Renal cortical epithelial cell (primary cell): Measurements from ENCODE around the gene POLN. TPM values are rescaled to one million over a fixed set of nuclear protein-coding genes. Genes with fewer than 3 reads are reported as not detected.
"Not testable (repeated sequence)": the region's sequence is repeated elsewhere in the genome, so short reads cannot be mapped to it uniquely, and the experiment has no call there.

ENCODE experiments used
- DNase-seq: peaks from one replicate; pipeline ENCODE4 v3.0.0-alpha.2; 2011; ENCODE audit warnings: low read depth
- total RNA-seq: library from RNA; depleted of rRNA; stranded (reverse); fragments of >200 nt; gene quantifications from 2 replicates; pipeline ENCODE4 v1.2.3, GENCODE V29; 2014

The POLN gene
- total RNA-seq, 1 donor from 2014 or later: 5.5 TPM

DNA sequence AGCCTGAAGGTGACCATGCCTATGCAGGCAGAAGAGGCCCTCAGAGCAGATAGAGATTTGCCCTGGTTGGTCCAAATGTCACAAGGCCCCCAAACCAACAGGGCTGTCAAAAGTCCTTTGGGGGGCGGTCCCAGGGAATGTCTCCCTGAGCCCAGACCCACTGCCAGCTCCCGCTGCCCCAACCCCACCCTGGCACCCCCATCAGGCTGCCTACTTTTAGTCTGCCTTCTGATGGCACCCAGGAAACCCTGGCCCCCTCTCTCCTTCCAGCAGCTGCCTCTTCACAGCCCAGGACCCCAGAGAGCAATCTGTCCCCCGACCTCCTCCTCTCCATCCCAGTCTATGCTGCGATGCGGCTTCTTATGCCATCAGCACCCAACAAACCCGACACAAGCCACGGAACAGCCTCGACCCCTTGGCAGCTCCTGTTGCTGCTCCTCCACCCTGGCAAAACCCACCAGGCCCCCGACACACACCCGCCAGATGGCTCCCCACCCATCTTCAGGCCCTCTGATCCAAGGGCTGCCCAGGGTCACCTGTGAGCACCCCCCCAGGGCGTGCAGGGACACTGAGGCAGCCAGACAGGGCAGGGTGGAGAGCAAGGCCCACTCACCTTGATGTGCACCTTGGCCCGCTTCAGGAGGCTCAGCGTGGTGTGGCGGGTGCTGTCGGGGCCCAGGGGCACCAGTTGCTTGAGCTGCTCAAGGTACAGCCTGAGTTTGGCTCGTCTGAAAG lies 10.0 kb upstream of the POLN start:
- no peak for DNase-seq

DNA sequence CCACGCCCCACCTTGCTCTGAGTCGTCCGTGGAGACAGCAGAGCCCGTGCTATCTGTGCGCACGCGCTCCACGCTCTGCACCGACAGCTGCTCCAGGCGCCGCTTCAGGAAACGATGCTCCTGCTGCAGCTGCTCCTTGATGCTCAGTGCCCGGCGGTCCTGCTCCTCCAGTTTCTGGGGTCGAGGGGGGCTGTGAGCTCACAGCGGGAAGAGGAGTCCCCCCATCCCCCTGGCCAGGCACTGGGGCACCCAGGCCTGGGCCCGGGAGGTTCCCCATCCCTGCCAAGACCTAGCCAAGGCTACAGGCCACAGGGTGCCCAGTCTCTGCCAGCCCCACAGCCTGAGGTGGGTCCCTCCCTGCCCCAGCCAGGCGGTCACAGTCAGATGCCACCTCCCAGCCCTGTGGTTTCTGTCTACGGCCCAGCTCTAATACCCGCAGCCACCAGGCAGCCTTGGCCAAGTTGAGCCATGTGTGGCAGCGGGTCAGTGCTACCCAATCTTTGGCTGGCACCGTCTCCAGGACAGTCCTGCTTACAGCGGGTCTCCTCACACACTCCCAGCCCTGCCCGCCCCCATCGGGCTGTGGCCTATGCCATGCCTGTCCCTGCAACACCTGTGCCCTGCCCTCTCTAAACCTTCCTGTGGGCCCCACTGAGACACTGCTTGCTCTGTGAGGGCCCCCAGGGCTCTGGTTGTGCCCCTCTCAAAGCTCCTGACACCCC lies 9.3 kb upstream of the POLN start:
- no peak for DNase-seq

DNA sequence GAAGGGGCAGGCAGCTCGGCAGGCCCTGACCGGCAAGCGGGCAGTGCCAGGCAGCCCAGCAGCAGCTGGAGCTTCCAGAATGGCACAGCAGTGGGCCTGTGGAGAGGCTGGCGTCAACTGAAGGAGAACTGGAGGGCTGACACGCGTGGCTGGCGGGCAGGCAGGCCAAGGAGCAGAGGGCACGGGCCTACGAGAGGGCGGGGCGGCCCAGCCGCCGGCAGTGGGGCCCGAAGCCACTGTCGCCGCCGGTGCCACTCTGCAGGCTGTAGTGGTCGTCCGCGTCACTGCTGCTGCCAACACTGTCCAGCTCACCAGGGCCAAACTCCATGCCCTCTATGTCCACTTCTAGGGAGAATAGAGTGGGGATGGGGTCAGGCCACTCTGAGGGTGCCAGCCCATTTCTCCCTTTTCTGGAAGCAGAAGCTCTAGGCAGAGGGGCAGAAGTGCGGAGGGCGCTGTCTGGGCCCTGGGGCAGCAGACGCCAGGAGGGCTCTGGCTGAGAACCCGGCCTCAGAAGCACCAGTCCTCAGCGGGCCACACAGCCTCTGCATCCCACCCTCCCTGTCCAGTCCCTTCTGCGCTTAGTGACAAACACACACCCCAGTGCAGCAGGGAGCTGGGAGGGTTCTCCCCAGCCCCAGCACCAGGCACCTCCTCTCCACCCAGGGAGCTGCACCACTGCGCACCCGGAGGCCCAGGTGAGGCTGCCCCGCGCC lies 8.6 kb upstream of the POLN start:
- DNase-seq: no peak

DNA sequence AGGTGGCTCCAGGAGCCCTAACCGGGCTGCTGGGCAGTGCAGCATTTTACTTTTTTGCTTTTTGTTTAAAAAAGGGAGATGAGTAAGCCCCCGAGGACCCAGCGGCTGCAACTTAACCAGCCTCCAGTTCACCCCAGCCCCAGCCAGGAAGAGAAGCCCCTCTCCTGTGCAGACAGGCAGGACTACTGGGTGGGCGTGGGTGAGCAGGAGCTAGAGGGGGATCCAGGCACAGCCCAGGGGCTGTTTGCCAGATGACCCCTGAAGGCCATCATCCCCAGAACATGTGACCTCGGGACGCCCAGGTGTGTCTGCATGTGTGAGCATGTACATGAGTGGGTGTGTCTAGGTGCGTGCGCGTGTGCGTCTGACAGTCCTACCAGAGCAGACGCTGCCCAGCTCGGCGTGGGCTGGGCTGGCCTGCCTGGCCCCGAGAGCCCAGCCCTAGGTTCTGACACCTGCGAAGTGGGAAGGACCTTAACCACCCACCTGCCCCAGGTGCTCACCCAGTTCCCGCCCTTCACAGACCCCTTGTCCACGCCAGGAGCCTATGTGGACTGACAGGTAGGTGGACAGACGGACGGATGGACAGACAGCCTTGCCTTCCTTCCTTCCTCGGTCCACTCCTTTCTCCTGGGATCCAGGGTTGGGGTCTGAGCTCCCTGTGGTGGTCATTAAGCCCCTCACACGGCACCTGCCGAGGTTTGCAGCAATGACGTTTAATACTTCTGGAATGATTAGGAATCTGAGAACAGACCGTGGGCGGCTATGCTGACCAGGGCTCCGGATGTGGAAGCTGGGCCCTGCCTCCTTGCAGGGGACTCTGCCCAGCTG lies 7.8 kb upstream of the POLN start:
- no peak for DNase-seq

DNA sequence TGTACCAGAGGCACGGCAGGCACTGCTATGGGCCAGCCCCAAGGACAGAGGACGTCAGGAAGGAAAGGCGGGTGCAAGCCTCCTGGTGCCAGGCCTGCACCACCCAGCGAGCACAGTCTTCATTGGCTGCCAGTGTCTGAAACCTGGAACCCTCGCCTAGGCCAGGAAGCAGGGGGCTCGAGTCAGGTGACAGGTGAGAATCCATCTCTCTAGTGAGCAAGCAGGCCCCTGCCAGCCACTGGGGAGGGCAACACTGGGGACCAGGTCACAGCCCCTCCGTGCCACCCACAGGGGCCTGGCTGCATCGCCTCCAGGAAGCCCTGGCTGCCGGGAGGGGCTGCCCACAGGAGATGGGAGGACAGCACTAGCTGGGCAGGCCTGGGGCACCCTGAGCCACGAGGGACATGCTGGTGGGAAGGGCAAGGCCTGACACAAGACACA lies 6.9 kb upstream of the POLN start:
- no peak for DNase-seq

DNA sequence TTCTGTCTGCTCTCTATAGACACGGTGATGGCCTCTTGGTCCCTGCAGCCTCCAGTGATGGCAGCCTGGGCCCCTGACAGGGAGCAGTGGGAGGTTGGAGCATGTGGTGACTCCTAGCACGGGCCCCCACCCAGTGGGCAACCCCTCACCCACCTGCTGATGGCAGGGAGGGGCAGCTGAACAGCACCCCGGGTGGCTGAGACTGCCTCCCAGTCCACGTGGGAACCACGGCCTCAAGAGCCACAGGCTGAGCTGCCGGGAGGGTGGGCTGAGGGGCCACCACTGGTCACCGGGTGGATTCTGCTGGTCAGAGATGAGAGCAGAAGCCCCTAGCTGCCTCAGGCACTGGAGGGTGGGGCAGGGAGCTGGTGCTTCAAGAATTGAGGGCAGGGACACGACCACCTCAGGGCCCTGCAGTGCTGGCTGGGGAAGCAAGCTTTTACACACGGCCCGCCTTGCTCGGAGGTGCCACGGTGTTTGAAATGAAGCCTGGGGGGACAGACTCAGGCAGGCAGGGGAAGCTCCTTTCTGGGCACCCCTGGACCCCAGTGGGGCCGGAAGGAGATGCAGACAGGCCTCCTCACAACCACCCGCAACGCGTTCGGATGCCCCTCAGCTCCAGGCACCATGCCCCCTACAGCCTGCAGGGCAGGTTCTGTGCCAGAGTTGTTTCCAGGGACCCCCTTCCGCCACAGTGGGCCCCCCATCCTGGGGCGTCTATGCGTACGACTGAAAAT lies 6.3 kb upstream of the POLN start:
- DNase-seq: no peak

DNA sequence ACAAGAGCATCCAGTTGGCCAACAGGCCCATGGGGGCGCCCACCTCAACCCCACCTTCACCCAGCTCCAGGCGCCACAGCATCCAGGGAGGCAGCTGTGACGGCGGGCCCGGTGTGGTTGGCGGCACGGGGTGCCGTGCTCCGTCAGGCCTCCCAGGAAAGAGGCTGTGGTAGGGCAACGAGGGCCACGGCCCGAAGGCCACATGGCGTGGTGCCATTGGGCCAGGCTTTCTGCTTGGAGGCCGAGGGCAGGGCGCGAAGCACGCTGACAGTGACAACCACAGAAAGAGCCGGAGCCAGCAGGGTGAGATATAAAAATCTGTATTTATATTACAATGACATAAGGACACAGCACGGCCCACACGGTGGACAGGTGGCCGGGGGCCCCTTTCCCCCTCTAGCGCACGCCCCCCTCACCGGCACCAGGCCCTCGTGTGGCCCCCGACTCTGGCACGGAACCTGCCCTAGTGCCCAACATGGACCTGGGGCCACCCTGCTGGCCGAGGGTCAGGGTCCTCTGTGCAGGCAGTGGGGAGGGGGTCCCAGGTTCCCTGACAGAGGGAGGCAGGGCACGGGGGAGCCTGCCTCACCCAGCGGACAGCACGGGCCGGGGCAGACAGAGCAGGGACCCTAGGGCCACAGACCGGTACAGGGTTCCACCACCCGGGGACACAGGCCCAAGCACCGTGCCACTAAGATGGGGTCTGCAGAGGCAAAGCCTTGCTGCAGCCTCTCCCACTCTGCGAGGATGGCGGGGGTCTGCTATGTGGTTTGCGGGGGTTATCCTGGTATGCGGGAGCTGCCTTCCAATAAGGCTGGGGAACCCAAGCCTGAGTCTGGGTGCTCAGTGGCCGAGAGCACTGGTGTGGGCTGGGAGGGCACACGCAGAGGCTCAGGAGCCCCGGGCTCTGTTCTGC lies 5.5 kb upstream of the POLN start:
- no peak for DNase-seq

DNA sequence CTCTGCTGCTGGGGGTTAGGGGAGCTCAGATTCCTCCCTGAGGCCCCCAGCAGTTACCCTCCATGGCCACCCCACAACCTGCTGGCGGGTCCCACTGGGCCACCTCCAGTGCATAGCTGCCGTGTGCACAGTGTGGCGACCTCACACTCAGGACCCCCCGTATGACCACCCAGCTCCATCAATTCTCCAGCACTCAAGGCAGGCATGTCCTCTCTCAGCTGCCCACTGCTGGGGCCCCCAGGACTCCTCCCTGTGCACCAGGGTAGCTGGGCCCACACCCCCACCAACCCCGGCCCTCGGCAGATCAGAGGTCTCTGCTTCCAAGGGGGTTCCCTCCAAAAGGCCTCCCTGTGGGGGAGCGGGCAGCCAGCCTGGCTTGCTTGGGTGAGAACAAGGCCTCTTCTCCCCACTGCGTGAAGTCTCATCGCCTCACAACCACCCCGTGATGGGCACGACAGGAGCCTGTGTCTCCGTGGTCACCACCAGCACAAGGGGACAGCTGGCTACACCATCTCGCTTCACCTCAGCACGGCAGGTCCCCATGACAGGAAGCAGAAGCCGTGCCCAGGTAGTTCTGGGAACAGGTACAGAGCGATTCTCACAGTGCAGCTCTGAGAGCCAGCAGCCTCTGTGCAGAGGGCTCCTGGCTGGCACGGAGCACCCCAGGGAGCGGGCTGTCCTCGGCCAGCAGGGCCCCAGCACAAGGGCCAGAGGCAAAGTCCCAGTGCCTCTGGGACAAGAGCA lies 4.6 kb upstream of the POLN start:
- no peak for DNase-seq

DNA sequence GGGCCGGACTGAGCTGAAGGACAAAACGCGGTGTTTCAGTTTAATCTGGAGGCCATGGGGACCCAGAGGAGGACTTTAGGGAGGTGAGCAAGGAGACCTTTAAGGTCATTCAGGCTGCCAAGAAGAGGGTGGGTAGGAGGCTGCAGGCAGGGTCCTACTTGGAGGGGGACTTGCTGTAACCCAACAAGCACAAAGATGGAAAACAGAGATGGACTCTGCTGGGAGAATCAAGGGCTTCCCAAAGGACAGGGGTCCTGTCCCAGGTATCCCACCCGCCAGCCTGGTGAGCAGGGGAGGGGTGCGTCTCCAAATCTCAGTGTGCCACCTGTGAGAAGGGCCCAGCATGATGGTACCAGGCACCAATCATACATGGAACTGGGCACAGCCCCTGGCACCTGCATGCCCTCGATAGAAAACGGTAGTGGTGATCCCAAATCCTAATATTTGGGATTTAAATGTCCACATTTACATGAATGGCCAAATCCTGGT lies 3.9 kb upstream of the POLN start:
- no peak for DNase-seq

DNA sequence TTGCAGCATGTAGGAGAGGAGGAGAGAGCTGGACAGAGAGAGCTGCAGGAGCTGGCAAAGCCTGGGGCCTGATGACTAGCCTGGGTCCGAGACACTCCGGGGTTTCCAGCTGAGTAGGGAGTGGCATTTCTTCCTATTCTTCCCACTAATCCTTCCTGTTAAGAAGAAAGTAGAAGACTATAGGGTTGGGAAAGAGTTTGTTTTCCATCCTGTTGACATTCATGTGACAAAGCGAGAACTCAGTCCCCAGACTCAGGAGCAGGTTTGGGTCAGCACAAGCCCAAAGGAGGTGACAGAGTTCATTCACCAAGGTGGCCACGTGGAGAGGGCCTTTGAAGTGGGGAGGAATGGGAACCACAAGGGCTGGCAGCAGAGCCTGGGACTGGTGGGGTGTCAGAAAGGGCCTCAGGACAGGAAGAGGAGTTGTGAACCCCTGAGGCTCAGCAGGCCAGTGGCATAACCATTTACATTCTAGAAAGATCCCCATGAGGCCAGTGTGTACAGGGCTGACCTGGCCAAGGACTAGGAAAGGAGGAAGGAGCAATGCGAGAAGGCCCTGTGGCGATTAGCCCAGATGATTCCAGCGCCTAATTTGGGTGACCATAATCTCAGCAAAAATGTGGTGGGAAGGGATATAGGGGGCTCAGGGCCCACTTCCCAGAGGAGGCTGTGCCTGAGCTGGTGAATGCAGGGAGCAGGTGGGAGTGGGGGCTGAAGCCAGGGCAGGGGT lies 3.3 kb upstream of the POLN start:
- DNase-seq: no peak

DNA sequence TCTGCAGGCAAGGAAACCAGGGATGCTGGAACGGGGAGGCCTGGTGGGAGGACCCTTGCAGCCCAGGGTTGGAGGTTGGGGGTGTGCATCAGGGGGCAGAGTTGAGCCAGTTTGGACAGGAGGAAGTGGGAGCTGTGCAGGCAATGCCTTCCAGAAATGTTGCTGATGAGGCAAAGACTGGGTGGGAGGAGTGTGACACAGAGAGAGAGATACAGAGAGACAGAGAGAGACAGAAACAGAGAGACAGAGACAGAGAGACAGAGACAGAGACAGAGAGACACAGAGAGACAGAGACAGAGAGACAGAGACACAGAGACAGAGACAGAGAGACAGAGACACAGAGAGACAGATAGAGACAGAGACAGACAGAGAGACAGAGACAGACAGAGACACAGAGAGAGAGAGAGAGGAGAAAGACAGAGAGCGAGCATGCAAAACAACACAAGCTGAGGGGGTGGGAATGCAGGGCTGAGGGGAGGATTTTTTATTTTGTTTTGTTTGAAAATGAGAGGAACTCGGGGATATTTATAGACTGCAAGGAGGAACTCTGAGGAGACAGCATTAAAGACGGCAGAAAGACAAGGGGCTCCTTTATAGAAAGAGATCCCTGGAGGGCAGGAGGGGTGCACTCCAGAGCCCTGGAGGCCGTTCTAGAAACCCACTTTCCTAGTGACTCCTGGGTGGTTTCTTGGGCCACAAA lies 1.9 kb upstream of the POLN start:
- no peak for DNase-seq

DNA sequence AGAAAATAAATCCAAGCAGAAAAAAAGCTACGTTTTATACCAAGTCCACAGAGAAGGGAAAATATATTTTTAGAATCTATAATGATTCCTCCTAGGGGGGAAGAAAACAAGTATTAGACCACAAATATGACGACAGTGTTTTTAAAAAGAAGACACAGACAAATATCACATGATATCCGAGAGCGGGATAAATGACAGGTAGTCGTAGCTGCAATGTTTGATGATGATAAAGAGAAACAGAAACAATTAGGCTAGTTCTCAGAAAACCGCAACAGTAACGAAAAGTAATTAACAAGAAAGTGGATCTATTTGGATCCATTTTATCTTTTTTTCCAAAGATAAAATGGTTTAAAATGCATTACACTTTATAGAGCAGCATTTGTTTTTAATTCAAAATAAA lies 918 bp downstream of the POLN start:
- no peak for DNase-seq

DNA sequence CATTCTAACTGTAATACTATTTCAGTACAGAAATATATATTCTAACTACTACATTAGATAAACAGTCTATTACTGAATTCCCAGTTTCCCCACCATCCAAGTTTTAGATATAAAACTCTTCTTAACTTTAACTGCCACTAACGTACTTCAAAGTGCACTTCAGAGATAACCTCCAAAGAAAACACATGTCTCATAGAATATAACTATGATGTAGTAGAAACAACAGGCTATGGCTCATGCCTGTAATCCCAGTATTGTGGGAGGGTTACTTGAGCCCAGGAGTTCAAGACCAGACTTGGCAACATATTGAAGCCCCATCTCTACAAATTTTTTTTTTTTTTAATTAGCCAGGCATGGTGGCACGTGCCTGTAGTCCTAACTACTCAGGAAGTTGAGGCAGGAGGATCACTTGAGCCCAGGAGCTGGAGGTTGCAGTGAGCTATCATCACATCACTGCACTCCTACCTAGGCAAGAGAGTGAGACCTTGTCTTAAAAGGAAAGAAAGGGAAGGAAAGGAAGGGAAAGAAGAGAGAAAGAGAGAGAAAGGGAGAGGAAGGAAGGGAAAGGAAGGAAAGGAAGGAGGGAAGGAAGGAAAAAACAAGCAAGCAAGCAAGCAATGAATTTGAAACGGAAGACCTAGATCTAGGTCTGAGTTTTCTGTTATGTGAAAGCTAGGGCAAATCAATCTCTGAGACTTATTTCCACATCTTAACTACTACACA lies 4.8 kb downstream of the POLN start:
- DNase-seq: no peak

DNA sequence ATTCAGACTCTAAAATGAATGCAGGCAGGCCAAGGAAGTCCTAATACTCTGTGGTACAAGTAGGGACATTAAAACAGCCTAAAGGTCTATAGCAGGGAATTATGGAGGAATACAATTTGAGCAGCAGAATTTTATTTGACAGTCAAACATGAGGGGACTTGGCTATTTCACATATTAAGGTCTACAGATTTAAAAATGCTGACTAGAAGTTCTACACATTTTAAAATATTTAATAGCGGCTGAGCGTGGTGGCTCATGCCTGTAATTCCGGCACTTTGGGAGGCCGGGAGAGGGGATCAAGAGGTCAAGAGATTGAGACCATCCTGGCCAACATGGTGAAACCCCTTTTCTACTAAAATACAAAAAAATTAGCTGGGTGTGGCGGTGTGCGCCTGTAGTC lies 10.8 kb downstream of the POLN start:
- no peak for DNase-seq

DNA sequence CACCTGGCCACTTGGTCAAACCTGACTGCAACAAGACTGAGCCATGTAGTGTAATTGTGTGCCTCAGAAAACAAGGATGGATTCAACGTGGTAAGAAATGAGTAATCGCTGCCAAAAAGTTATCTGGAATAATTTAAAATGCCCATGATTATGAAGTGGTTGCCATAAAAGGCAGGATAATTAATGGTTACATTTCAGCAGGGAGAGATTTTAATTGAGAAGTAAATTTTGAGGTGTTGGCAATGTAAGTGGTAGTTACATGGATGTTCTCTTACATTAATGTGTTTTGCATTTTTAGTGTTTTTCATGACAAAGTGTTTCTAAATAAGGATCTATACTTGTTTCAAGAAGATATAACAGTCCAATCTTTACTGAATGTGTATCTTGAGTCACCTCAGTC lies 15.7 kb downstream of the POLN start:
- no peak for DNase-seq

DNA sequence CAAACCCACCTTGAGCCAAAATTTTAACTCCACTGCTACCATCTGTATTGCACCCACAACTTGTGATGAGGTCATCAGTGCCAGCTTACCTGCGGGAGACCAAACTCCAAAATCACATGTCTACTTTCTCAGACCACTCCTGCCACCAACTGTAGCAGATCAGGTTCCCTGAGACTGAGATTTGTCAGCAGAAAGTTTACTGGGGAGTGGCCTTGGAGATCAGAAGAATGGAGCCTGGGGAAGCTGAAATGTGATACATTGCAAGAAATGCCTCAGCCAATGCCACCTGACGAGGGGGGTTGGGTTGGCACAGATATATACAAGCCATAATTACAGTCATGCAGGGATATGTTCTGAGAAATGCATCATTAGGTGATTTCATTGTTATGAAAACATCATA lies 19.1 kb downstream of the POLN start:
- DNase-seq: no peak

DNA sequence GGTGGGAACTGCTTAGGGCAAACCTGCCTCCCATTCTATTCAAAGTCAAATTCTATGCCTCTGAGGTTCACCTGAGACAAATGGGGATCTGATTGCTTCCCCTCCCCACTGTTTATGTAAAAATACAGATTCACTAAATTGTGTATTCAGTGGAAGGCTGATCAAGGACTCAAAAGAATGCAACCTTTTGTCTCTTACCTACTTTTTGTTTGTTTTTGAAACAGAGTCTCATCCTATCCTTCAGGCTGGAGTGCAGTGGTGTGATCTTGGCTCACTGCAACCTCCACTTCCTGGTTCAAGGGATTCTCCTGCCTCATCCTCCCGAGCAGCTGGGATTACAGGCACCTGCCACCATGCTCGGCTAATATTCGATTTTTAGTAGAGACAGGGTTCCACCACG lies 20.5 kb downstream of the POLN start:
- not testable (repeated sequence) for DNase-seq
